ENCODE data around the gene FAT1.

FAT1 gene

GRCh38 chr4:186563761-186564160 lies 159.9 kb downstream of the FAT1 start:
- Histone ChIP-seq H3K79me2 (ENCODE audit: control insufficient read depth, insufficient read depth, low read length, poor library complexity) (no peaks in the 10 kb centered on the region), H3K27ac (ENCODE audit: low read depth, low read length) (no peak overlapping the region), H3K14ac (ENCODE audit: low read length) (no peak overlapping the region), H3K36me3 (ENCODE audit: control insufficient read depth in 1 of 2, insufficient read depth in 2 of 2, low read length in 2 of 2) (no peaks in the 10 kb centered on the region), H2BK120ac (ENCODE audit: insufficient read depth, low read length, poor library complexity) (no peak overlapping the region), H3K4me3 (ENCODE audit: low read depth, low read length) (no peak overlapping the region), H3K4me2 (ENCODE audit: low read length) (no peak overlapping the region), H3K79me1 (ENCODE audit: low read length) (no peaks in the 10 kb centered on the region), H3K9me3 (ENCODE audit: insufficient read depth, low read depth, low read length) (no peaks in the 10 kb centered on the region), H4K12ac (ENCODE audit: low read depth, low read length) (no peak overlapping the region), H3K9ac (ENCODE audit: low read length) (no peak overlapping the region), H3K4me1 (ENCODE audit: control insufficient read depth in 1 of 2, insufficient read depth in 2 of 2, low read length in 2 of 2) (no peaks in the 10 kb centered on the region), H4K8ac (ENCODE audit: low read depth, low read length) (no peak overlapping the region), H4K91ac (ENCODE audit: low read depth, low read length) (no peak overlapping the region), H2AK5ac (ENCODE audit: low read length) (no peak overlapping the region), H3K18ac (ENCODE audit: low read length) (no peak overlapping the region), H2BK12ac (ENCODE audit: low read length) (no peak overlapping the region), H3K4ac (ENCODE audit: low read depth, low read length) (no peak overlapping the region), H3K27me3 (ENCODE audit: insufficient read depth, low read length) (no peaks in the 10 kb centered on the region), H2BK5ac (ENCODE audit: low read depth, low read length, poor library complexity) (no peak overlapping the region), H3K23ac (ENCODE audit: low read length) (no peak overlapping the region), H2AFZ (ENCODE audit: insufficient read depth, low read length, poor library complexity) (no peak overlapping the region)
- DNase-seq: peak; percentile 14 to 25
- WGBS (ENCODE audit: extremely low coverage, insufficient coverage, insufficient read length): no CpG with 5 or more reads among the region's 11 CpGs

DNA sequence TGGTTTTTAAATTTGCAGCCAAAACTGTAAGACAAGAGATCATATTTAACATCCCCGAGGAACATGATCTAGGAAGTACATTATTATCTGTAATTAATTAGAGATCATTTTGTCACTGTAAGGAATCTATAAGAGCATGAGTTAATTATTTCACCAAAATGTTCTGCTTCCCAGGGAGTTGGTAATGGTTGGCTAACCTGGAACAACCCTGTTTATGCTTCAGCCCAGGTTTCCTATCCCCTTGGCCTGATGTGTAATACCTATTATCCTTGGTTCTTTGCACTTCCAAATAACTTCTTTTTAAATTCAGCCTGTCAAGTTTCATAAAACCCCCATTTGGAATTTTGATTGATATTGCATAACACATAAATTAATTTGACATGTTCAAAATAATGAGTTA lies 161.9 kb downstream of the FAT1 start:
- Histone ChIP-seq H3K36me3 (ENCODE audit: control insufficient read depth in 1 of 2, insufficient read depth in 2 of 2, low read length in 2 of 2) (no peaks in the 10 kb centered on the region), H3K4me2 (ENCODE audit: low read length) (no peak overlapping the region), H3K27me3 (ENCODE audit: insufficient read depth, low read length) (no peaks in the 10 kb centered on the region), H4K91ac (ENCODE audit: low read depth, low read length) (no peak overlapping the region), H2AK5ac (ENCODE audit: low read length) (no peak overlapping the region), H3K9me3 (ENCODE audit: insufficient read depth, low read depth, low read length) (no peaks in the 10 kb centered on the region), H3K27ac (ENCODE audit: low read depth, low read length) (no peak overlapping the region), H2AFZ (ENCODE audit: insufficient read depth, low read length, poor library complexity) (no peak overlapping the region), H3K4ac (ENCODE audit: low read depth, low read length) (no peak overlapping the region), H3K9ac (ENCODE audit: low read length) (no peak overlapping the region), H2BK12ac (ENCODE audit: low read length) (no peak overlapping the region), H3K14ac (ENCODE audit: low read length) (no peak overlapping the region), H3K4me3 (ENCODE audit: low read depth, low read length) (no peak overlapping the region), H3K18ac (ENCODE audit: low read length) (no peak overlapping the region), H3K79me2 (ENCODE audit: control insufficient read depth, insufficient read depth, low read length, poor library complexity) (no peaks in the 10 kb centered on the region), H4K12ac (ENCODE audit: low read depth, low read length) (no peak overlapping the region), H4K8ac (ENCODE audit: low read depth, low read length) (no peak overlapping the region), H3K4me1 (ENCODE audit: control insufficient read depth in 1 of 2, insufficient read depth in 2 of 2, low read length in 2 of 2) (no peaks in the 10 kb centered on the region), H3K23ac (ENCODE audit: low read length) (no peak overlapping the region), H2BK120ac (ENCODE audit: insufficient read depth, low read length, poor library complexity) (no peak overlapping the region), H3K79me1 (ENCODE audit: low read length) (no peaks in the 10 kb centered on the region), H2BK5ac (ENCODE audit: low read depth, low read length, poor library complexity) (no peak overlapping the region)
- no peak for DNase-seq
- WGBS (ENCODE audit: extremely low coverage, insufficient coverage, insufficient read length): no CpG with 5 or more reads among the region's 1 CpG

DNA sequence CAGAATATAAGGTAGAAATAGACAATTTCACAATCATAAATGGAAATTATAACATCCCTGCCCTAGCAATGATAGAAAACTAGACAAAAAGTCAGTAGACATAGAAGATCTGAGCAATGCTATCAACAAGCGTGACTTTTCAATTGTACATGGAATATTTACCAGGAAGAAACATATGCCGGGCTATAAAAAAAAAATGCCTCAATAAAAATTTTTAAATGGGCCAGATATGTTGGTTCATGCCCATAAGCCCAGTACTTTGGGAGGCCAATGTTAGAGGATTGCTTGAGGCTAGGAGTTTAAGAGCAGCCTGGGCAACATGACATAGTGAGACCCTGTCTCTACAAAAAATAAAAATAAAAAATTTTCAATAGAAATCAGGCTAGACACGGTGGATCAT lies 163.0 kb downstream of the FAT1 start:
- no CpG with 5 or more reads among the region's 3 CpGs for whole genome bisulfite sequencing (ENCODE audit: extremely low coverage, insufficient coverage, insufficient read length)
- H3K23ac ChIP-seq (ENCODE audit: low read length): no peak overlapping the region
- no peak overlapping the region for H3K14ac ChIP-seq (ENCODE audit: low read length)

DNA sequence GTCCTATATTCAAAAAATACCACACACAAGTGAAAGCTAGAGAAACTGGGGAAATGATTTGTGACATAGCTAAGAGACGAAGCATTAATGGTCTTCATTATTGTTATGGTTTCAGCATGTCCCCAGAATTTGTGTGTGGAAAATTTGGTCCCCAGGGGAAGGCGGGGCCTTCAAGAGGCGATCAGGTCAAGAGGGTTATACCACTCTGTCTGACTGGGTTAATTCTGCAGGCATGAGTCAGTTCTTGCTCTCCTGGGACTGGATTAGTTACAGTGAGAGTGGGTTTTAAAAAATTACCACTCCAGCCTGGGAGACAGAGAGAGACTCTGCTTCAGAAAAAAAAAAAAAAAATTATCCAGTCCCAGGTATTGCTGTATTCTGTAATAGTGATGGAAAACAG lies 166.2 kb downstream of the FAT1 start:
- no peak overlapping the region for H3K4ac ChIP-seq (ENCODE audit: low read depth, low read length)
- no peaks in the 10 kb centered on the region for H3K9me3 ChIP-seq (ENCODE audit: insufficient read depth, low read depth, low read length)
- H3K4me1 ChIP-seq (ENCODE audit: control insufficient read depth in 1 of 2, insufficient read depth in 2 of 2, low read length in 2 of 2): peaks cover 4 to 7% of the 10 kb centered on the region in 2 experiments
- no peak overlapping the region for H2BK120ac ChIP-seq (ENCODE audit: insufficient read depth, low read length, poor library complexity)
- no peak overlapping the region for H3K27ac ChIP-seq (ENCODE audit: low read depth, low read length)
- H2BK12ac ChIP-seq (ENCODE audit: low read length): no peak overlapping the region
- no peaks in the 10 kb centered on the region for H3K27me3 ChIP-seq (ENCODE audit: insufficient read depth, low read length)
- no peak overlapping the region for H2AFZ ChIP-seq (ENCODE audit: insufficient read depth, low read length, poor library complexity)
- no peak overlapping the region for H2BK5ac ChIP-seq (ENCODE audit: low read depth, low read length, poor library complexity)
- no peaks in the 10 kb centered on the region for H3K79me1 ChIP-seq (ENCODE audit: low read length)
- H3K4me2 ChIP-seq (ENCODE audit: low read length): no peak overlapping the region
- no peaks in the 10 kb centered on the region for H3K79me2 ChIP-seq (ENCODE audit: control insufficient read depth, insufficient read depth, low read length, poor library complexity)
- H3K4me3 ChIP-seq (ENCODE audit: low read depth, low read length): no peak overlapping the region
- H3K23ac ChIP-seq (ENCODE audit: low read length): no peak overlapping the region
- no peak overlapping the region for H4K8ac ChIP-seq (ENCODE audit: low read depth, low read length)
- no CpG with 5 or more reads among the region's 3 CpGs for WGBS (ENCODE audit: extremely low coverage, insufficient coverage, insufficient read length)
- H4K12ac ChIP-seq (ENCODE audit: low read depth, low read length): no peak overlapping the region
- no peaks in the 10 kb centered on the region for H3K36me3 ChIP-seq (ENCODE audit: control insufficient read depth in 1 of 2, insufficient read depth in 2 of 2, low read length in 2 of 2)
- no peak overlapping the region for H4K91ac ChIP-seq (ENCODE audit: low read depth, low read length)
- no peak overlapping the region for H3K9ac ChIP-seq (ENCODE audit: low read length)
- no peak overlapping the region for H2AK5ac ChIP-seq (ENCODE audit: low read length)
- H3K18ac ChIP-seq (ENCODE audit: low read length): no peak overlapping the region
- no peak for DNase-seq
- H3K14ac ChIP-seq (ENCODE audit: low read length): no peak overlapping the region

More for the DNA sequence above, 163.0 kb downstream of the FAT1 start:
- DNase-seq: no peak
- no peak overlapping the region for H4K12ac ChIP-seq (ENCODE audit: low read depth, low read length)
- no peak overlapping the region for H3K9ac ChIP-seq (ENCODE audit: low read length)
- no peak overlapping the region for H4K91ac ChIP-seq (ENCODE audit: low read depth, low read length)
- no peak overlapping the region for H2BK12ac ChIP-seq (ENCODE audit: low read length)
- no peaks in the 10 kb centered on the region for H3K36me3 ChIP-seq (ENCODE audit: control insufficient read depth in 1 of 2, insufficient read depth in 2 of 2, low read length in 2 of 2)
- no peak overlapping the region for H2BK120ac ChIP-seq (ENCODE audit: insufficient read depth, low read length, poor library complexity)
- H3K27ac ChIP-seq (ENCODE audit: low read depth, low read length): no peak overlapping the region
- H4K8ac ChIP-seq (ENCODE audit: low read depth, low read length): no peak overlapping the region
- H3K79me2 ChIP-seq (ENCODE audit: control insufficient read depth, insufficient read depth, low read length, poor library complexity): no peaks in the 10 kb centered on the region
- H3K27me3 ChIP-seq (ENCODE audit: insufficient read depth, low read length): no peaks in the 10 kb centered on the region
- no peak overlapping the region for H2AFZ ChIP-seq (ENCODE audit: insufficient read depth, low read length, poor library complexity)
- H3K4ac ChIP-seq (ENCODE audit: low read depth, low read length): no peak overlapping the region
- H3K4me2 ChIP-seq (ENCODE audit: low read length): no peak overlapping the region
- H3K9me3 ChIP-seq (ENCODE audit: insufficient read depth, low read depth, low read length): no peaks in the 10 kb centered on the region
- no peak overlapping the region for H2BK5ac ChIP-seq (ENCODE audit: low read depth, low read length, poor library complexity)
- H3K4me1 ChIP-seq (ENCODE audit: control insufficient read depth in 1 of 2, insufficient read depth in 2 of 2, low read length in 2 of 2): no peaks in the 10 kb centered on the region
- no peaks in the 10 kb centered on the region for H3K79me1 ChIP-seq (ENCODE audit: low read length)
- H2AK5ac ChIP-seq (ENCODE audit: low read length): no peak overlapping the region
- H3K4me3 ChIP-seq (ENCODE audit: low read depth, low read length): no peak overlapping the region
- no peak overlapping the region for H3K18ac ChIP-seq (ENCODE audit: low read length)
